Heart right ventricle (tissue), 16 donors: ENCODE results near the gene TAF4. TPM values are rescaled to one million over a fixed set of nuclear protein-coding genes. Genes with fewer than 3 reads are reported as not detected.
A peak's percentile ranks its signal among the peaks of the same experiment; 100 is the strongest.

Source experiments
- ATAC-seq, 8 donors: fragments of 200-7000 bp; cut with Tn5 transposase; one replicate each; pipeline ENCODE4 v1.9.1; 2020; ENCODE audit warnings: mild to moderate bottlenecking in 8 of 8, moderate library complexity in 8 of 8, moderate number of reproducible peaks in 1 of 8
- DNase-seq, 2 donors: peaks; one replicate each; pipeline ENCODE4 v3.0.0-alpha.2; 2020
- H3K27ac ChIP-seq, 10 donors: fragments of 200-600 bp; sonication (generic) in 2 of 10; one replicate each; pipeline versions ENCODE4 v1.5.0 to v1.8.0; 2020 to 2022; ENCODE audit warnings: mild to moderate bottlenecking in 3 of 10
- H3K27me3 ChIP-seq, 7 donors: fragments of 200-600 bp; one replicate each; pipeline ENCODE4 v1.8.0; 2021 to 2022; ENCODE audit warnings: mild to moderate bottlenecking in 2 of 7
- H3K36me3 ChIP-seq, 9 donors: fragments of 200-600 bp; sonication (generic) in 1 of 9; one replicate each; pipeline versions ENCODE4 v1.5.0 to v1.8.0; 2020 to 2022; ENCODE audit warnings: mild to moderate bottlenecking in 2 of 9
- H3K4me1 ChIP-seq, 9 donors: fragments of 200-600 bp; sonication (generic) in 1 of 9; one replicate each; pipeline versions ENCODE4 v1.5.0 to v1.8.0; 2020 to 2022; ENCODE audit warnings: mild to moderate bottlenecking in 4 of 9
- H3K4me3 ChIP-seq, 10 donors: fragments of 200-600 bp; sonication (generic) in 2 of 10; one replicate each; pipeline versions ENCODE4 v1.5.0 to v1.8.0; 2020 to 2022; ENCODE audit warnings: mild to moderate bottlenecking in 7 of 10, moderate library complexity in 2 of 10
- H3K9me3 ChIP-seq, 11 donors: fragments of 200-600 bp in 10 of 11; sonication (generic) in 2 of 11; one replicate each; pipeline versions ENCODE4 v1.5.0 to v1.8.0; 2013 to 2022; ENCODE audit warnings: mild to moderate bottlenecking in 2 of 11, control low read depth in 1 of 11, moderate library complexity in 1 of 11
- CTCF ChIP-seq, 9 donors: fragments of 200-600 bp; sonication (generic) in 2 of 9; IDR thresholded peaks; one replicate each; pipeline versions ENCODE4 v1.5.0 to v1.8.0; 2021 to 2022; ENCODE audit warnings: antibody characterized with exemption in 9 of 9, mild to moderate bottlenecking in 5 of 9, moderate library complexity in 1 of 9
- WGBS, 2 donors: extraction: QIAGEN DNeasy Blood & Tissue Kit; methylation state at CpG; one replicate each; pipeline ENCODE4 v1.1.7; 2013; ENCODE audit warnings: inconsistent platforms in 1 of 2; 5-methylcytosine and 5-hydroxymethylcytosine counted together
- intact Hi-C, 10 donors: fragments of 100-400 bp; cut with DNase I; formaldehyde crosslinking; loops; one replicate each; pipeline versions ENCODE4 v1.11.1 to v1.14.2; 2022
- polyA plus RNA-seq, 2 donors: library from polyadenylated mRNA; stranded (reverse); fragments of 200-250 nt; gene quantifications; one replicate each; pipeline ENCODE4 v1.2.3, GENCODE V29; 2013
- total RNA-seq, 10 donors: library from RNA; stranded (reverse); fragmentation: NEBNext Ultra II Directional in 3 of 10; extraction: Animal tissue kit (Norgen Biotek cat#: 25700) in 3 of 10; gene quantifications; one replicate each; pipeline versions ENCODE4 v1.2.1 to v1.2.4, GENCODE V29; 2021 to 2023
- donor health status: Arrhythmogenic right ventricular cardiomyopathy.
- donor health status: ischemic (EF 13 %, LVEDD 7.1; RV severe dilation, severe dysfunction).
- donor health status: healthy with polysubstance abuse.
- donor health status: DM: no; HTN: yes; CAD: no.
- donor health status: DM: no; HTN: no; CAD: no.
- donor health status: ischemic (EF 25% LVEDD 6.9; RV normal size, moderate dysfunction).
- donor health status: ischemic (EF 25% LVEDD 5.7; RV mildly dilated, moderate dysfunction).
- donor health status: healthy.
- donor health status: DM: yes; HTN: yes; CAD: no.
- donor health status: Ischemic cardiomyopathy.
- donor health status: ischemic (EF 35%, LVEDD 5.7; RV mildly dilated, moderate dysfunction).
- donor health status: nonischemic (EF 11% LVEDD 7.7; RV severe dilation, severe dysfunction).
- donor health status: DM: yes; HTN: yes; CAD: no.
- donor health status: PGD.
- donor health status: ischemic (EF 29% LVEDD 5.4; RV normal size, mild dysfunction).
- donor health status: nonischemic (EF 23%, LVEDD 6.1; RV moderate dilation, normal function).

Gene TAF4
- total and polyA plus RNA-seq, 12 donors: 3.7 to 14.8 (median 11.0) TPM

GRCh38 chr20:62015540-62016288 is 50.0 kb downstream of the TAF4 start:
- Histone ChIP-seq H3K4me1 (peaks cover 7 to 46% (median 24%) of the 10 kb centered on the region in 9 donors), H3K36me3 (peaks cover 0 to 30% (median 5%) of the 10 kb centered on the region in 9 donors), H3K9me3 (no peaks in the 10 kb centered on the region), H3K27ac (no peak overlapping the region), H3K27me3 (no peaks in the 10 kb centered on the region), H3K4me3 (no peak overlapping the region)
- ATAC-seq (no peak), DNase-seq (no peak)
- intact Hi-C loops: loop anchor here in 6 of 10 donors (5.0 to 10.0 kb wide), 4 partner anchors 127 to 389 kb away; partner anchors contain the start of genes CABLES2 (in 2 of the 6), RPS21 (in 2 of the 6), PSMA7 (in 1 of the 6) and SS18L1 (in 1 of the 6)
- 94% methylated on average over 24 of the region's 24 CpGs for WGBS, 2 donors
- TF ChIP-seq CTCF (IDR thresholded peaks at IDR 0.05): no peak

DNA sequence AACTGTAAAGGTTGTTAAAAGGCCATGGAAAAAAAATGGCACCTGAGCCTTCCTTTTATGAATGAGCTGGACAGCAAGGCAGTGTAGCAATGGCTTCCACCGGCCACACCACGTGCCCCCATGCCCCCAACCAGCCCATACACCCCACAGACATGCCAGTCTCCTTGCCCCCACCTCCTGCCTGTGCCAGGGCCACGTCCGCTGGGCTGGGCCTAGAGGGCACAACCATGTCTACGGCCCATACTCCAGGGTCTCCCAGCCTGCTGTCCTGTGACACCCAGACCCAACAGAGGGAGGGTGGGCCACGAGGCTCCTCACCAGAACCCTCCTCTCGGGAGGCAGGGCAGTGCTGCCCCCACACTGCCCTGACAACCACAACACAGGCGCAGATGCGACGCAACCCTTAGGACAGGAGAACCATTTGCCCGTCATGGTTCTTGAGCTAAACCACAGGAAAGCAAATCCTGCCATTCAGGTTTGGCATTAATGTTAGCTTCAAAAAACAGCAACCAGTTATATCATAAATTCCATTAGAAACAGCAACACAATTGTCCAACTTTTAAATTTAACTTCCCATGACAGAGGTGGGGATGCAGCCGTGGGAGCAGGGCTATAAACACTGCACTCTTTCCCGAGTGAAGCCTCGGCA is 50.7 kb downstream of the TAF4 start:
- TF ChIP-seq CTCF (IDR thresholded peaks at IDR 0.05): no peak
- 80 to 90% methylated on average over 14 of the region's 14 CpGs for WGBS, 2 donors
- Histone ChIP-seq H3K27me3 (no peaks in the 10 kb centered on the region), H3K9me3 (no peaks in the 10 kb centered on the region), H3K36me3 (peaks cover 0 to 37% (median 6%) of the 10 kb centered on the region in 9 donors), H3K27ac (no peak overlapping the region), H3K4me3 (no peak overlapping the region), H3K4me1 (peaks cover under 1 to 39% (median 17%) of the 10 kb centered on the region in 9 donors)
- ATAC-seq: no peak
- intact Hi-C loops: loop anchor here in 8 of 10 donors (5.0 to 10.0 kb wide), 7 partner anchors 122 to 390 kb away; partner anchors contain the start of genes CABLES2 (in 2 of the 8), PSMA7 (in 2 of the 8), RPS21 (in 2 of the 8) and SS18L1 (in 2 of the 8)
- DNase-seq: no peak

- no peak for DNase-seq
Observed at GRCh38 chr20:62014488-62014775, 51.2 kb downstream of the TAF4 start.

More at GRCh38 chr20:62014488-62014775, 51.2 kb downstream of the TAF4 start:
- peak in 1 of 8 donors; percentile 3 for ATAC-seq
- Histone ChIP-seq H3K27me3 (no peaks in the 10 kb centered on the region), H3K9me3 (no peaks in the 10 kb centered on the region), H3K36me3 (peaks cover 0 to 42% (median 8%) of the 10 kb centered on the region in 9 donors), H3K4me1 (peaks cover 0 to 33% (median 12%) of the 10 kb centered on the region in 9 donors), H3K4me3 (no peak overlapping the region), H3K27ac (no peak overlapping the region)
- TF ChIP-seq CTCF (IDR thresholded peaks at IDR 0.05): no peak
- intact Hi-C loops: loop anchor here in 7 of 10 donors (5.0 to 10.0 kb wide), 7 partner anchors 123 to 390 kb away; partner anchors contain the start of genes CABLES2 (in 2 of the 7), RPS21 (in 2 of the 7), PSMA7 (in 1 of the 7) and SS18L1 (in 1 of the 7)
- 88 to 92% methylated on average over 12 of the region's 12 CpGs for WGBS, 2 donors
